Fibroblast of lung (primary cell): ENCODE results near the gene KIAA1755. TPM values are rescaled to one million over a fixed set of nuclear protein-coding genes. Genes with fewer than 3 reads are reported as not detected.

Source experiments
- DNase-seq, 2 donors: peaks; one replicate each; pipeline versions ENCODE4 v3.0.0 to v3.0.0-alpha.2; 2010; ENCODE audit warnings: low read depth in 2 of 2
- H2AFZ ChIP-seq: 2 replicates; pipeline ENCODE4 v1.5.1; 2012; ENCODE audit warnings: low read length, control low read depth, inconsistent platforms
- H3K27ac ChIP-seq: 2 replicates; pipeline ENCODE4 v1.5.1; 2011; ENCODE audit warnings: low read length, control low read depth; ENCODE audit not compliant: insufficient read depth
- H3K27me3 ChIP-seq: 2 replicates; pipeline ENCODE4 v1.5.1; 2011; ENCODE audit warnings: mild to moderate bottlenecking, low read length; ENCODE audit not compliant: control insufficient read depth, insufficient read depth
- H3K36me3 ChIP-seq: 2 replicates; pipeline ENCODE4 v1.5.1; 2011; ENCODE audit warnings: low read length; ENCODE audit not compliant: control insufficient read depth, insufficient read depth
- H3K4me1 ChIP-seq: 2 replicates; pipeline ENCODE4 v1.5.1; 2011; ENCODE audit warnings: low read length; ENCODE audit not compliant: control insufficient read depth, insufficient read depth; ENCODE audit errors: extremely low read depth
- H3K4me2 ChIP-seq: 2 replicates; pipeline ENCODE4 v1.5.1; 2011; ENCODE audit warnings: low read length, control low read depth; ENCODE audit not compliant: insufficient read depth; ENCODE audit errors: extremely low read depth
- H3K4me3 ChIP-seq, 4 experiments: fragments of 200-600 bp in 1 of 4; sonication (generic) in 1 of 4; replicated peaks in 1 of 4; 2 replicates each; pipeline ENCODE4 v1.5.1; 2011 to 2016; ENCODE audit warnings: low read length in 4 of 4, low read depth in 3 of 4, mild to moderate bottlenecking in 3 of 4, control low read depth in 2 of 4, inconsistent platforms in 1 of 4, mixed read lengths in 1 of 4; ENCODE audit not compliant: insufficient read depth in 1 of 4; ENCODE audit errors: control extremely low read depth in 1 of 4
- H3K79me2 ChIP-seq: 2 replicates; pipeline ENCODE4 v1.5.1; 2012; ENCODE audit warnings: mild to moderate bottlenecking, low read length, inconsistent platforms; ENCODE audit not compliant: control insufficient read depth, insufficient read depth
- H3K9ac ChIP-seq: 2 replicates; pipeline ENCODE4 v1.5.1; 2011; ENCODE audit warnings: mild to moderate bottlenecking, low read length, control low read depth; ENCODE audit not compliant: insufficient read depth
- H3K9me3 ChIP-seq: 2 replicates; pipeline ENCODE4 v1.5.1; 2012; ENCODE audit warnings: low read depth, low read length; ENCODE audit not compliant: control insufficient read depth, insufficient read depth
- H4K20me1 ChIP-seq: 2 replicates; pipeline ENCODE4 v1.5.1; 2011; ENCODE audit warnings: low read length; ENCODE audit not compliant: control insufficient read depth, insufficient read depth; ENCODE audit errors: extremely low read depth
- CTCF ChIP-seq, 2 donors: IDR thresholded peaks in 1 of 2; conservative IDR thresholded peaks in 1 of 2; 1 replicate in 1 of 2; 2 replicates in 1 of 2; pipeline ENCODE4 v1.5.1; 2011 to 2012; ENCODE audit warnings: low read length in 2 of 2, control low read depth in 1 of 2, inconsistent platforms in 1 of 2, low read depth in 1 of 2, mild to moderate bottlenecking in 1 of 2
- EZH2 ChIP-seq: IDR thresholded peaks from 2 replicates; pipeline ENCODE4 v1.5.1; 2012; ENCODE audit warnings: low read length, control low read depth, mild to moderate bottlenecking; ENCODE audit errors: missing control alignments
- polyA plus RNA-seq, 2 donors: library from polyadenylated mRNA; depleted of rRNA in 1 of 2; stranded (reverse) in 1 of 2; unstranded in 1 of 2; fragments of >200 nt; gene quantifications; 2 replicates each; pipeline ENCODE4 v1.2.1, GENCODE V29; 2011 to 2012; ENCODE audit warnings: missing spikeins in 1 of 2
- total RNA-seq: library from RNA; depleted of rRNA; stranded (reverse); fragments of >200 nt; gene quantifications from 2 replicates; pipeline ENCODE4 v1.2.1, GENCODE V29; 2014

Gene KIAA1755
- total and polyA plus RNA-seq, 2 donors (not counting 1 experiment from before 2014, with no cell fraction given): 0.60 to 2.8 TPM

- no peak for TF ChIP-seq EZH2
- TF ChIP-seq CTCF (conservative IDR thresholded peaks at IDR 0.05 in 1 of 2, IDR thresholded peaks at IDR 0.05 in 1 of 2; ENCODE audit: low read depth in 1 of 2, low read length in 2 of 2): no peak
- H3K4me3 ChIP-seq: no peak overlapping the region
- H3K9ac ChIP-seq: no peak overlapping the region
- H3K79me2 ChIP-seq: no peaks in the 10 kb centered on the region
- H2AFZ ChIP-seq: no peak overlapping the region
- DNase-seq: no peak
- H3K27ac ChIP-seq: no peak overlapping the region
- no peak overlapping the region for H3K4me2 ChIP-seq
- no peaks in the 10 kb centered on the region for H4K20me1 ChIP-seq
- H3K36me3 ChIP-seq: no peaks in the 10 kb centered on the region
- no peaks in the 10 kb centered on the region for H3K27me3 ChIP-seq
- H3K4me1 ChIP-seq: peaks cover 6% of the 10 kb centered on the region
- H3K9me3 ChIP-seq: no peaks in the 10 kb centered on the region
These were observed 50.7 kb downstream of the KIAA1755 start for GRCh38 chr20:38209736-38210405.

GRCh38 chr20:38209054-38209675 is 51.4 kb downstream of the KIAA1755 start:
- no peak for DNase-seq
- H3K27ac ChIP-seq: no peak overlapping the region
- TF ChIP-seq EZH2 (no peak), CTCF (conservative IDR thresholded peaks at IDR 0.05 in 1 of 2, IDR thresholded peaks at IDR 0.05 in 1 of 2; ENCODE audit: low read depth in 1 of 2, low read length in 2 of 2) (no peak)
- H2AFZ ChIP-seq: no peak overlapping the region
- H3K27me3 ChIP-seq: no peaks in the 10 kb centered on the region
- peaks cover 6% of the 10 kb centered on the region for H3K4me1 ChIP-seq
- no peak overlapping the region for H3K4me2 ChIP-seq
- H3K4me3 ChIP-seq: no peak overlapping the region
- no peaks in the 10 kb centered on the region for H3K79me2 ChIP-seq
- no peaks in the 10 kb centered on the region for H4K20me1 ChIP-seq
- no peaks in the 10 kb centered on the region for H3K9me3 ChIP-seq
- no peaks in the 10 kb centered on the region for H3K36me3 ChIP-seq
- no peak overlapping the region for H3K9ac ChIP-seq

- Histone ChIP-seq H3K9ac (no peak overlapping the region), H3K79me2 (no peaks in the 10 kb centered on the region), H2AFZ (no peak overlapping the region), H3K4me1 (peaks cover 6% of the 10 kb centered on the region), H4K20me1 (no peaks in the 10 kb centered on the region), H3K27ac (no peak overlapping the region), H3K4me3 (no peak overlapping the region), H3K9me3 (no peaks in the 10 kb centered on the region), H3K27me3 (no peaks in the 10 kb centered on the region), H3K36me3 (no peaks in the 10 kb centered on the region), H3K4me2 (no peak overlapping the region)
- no peak for TF ChIP-seq CTCF (conservative IDR thresholded peaks at IDR 0.05 in 1 of 2, IDR thresholded peaks at IDR 0.05 in 1 of 2; ENCODE audit: low read depth in 1 of 2, low read length in 2 of 2)
- TF ChIP-seq EZH2: no peak
- DNase-seq: no peak
These were observed 52.0 kb downstream of the KIAA1755 start for GRCh38 chr20:38208523-38208922.
